A549 (cell line): ENCODE results near the gene RCCD1. TPM values are rescaled to one million over a fixed set of nuclear protein-coding genes. Genes with fewer than 3 reads are reported as not detected.

Experiments used
- ATAC-seq, 2 experiments: fragments of 200-7000 bp in 1 of 2; fragments of >200 bp in 1 of 2; cut with Nextera tagmentation in 1 of 2; cut with Tn5 transposase in 1 of 2; 3 replicates each; pipeline versions ENCODE4 v1.8.0 to v1.9.1; 2018 to 2020; ENCODE audit warnings: mild to moderate bottlenecking in 1 of 2, moderate library complexity in 1 of 2
- CTCF ChIA-PET: fragments of 300-600 bp; sonication (Branson Sonifier 250); formaldehyde crosslinking; extraction: SDS; loops from one replicate; lab custom pipeline; 2021; ENCODE audit warnings: antibody characterized with exemption, inconsistent platforms; lab: Yijun Ruan, JAX
- POLR2A ChIA-PET: fragments of 350-600 bp; formaldehyde crosslinking; extraction: SDS; loops from one replicate; lab custom pipeline; 2021; ENCODE audit warnings: antibody characterized with exemption, inconsistent platforms; lab: Yijun Ruan, JAX
- DNase-seq, 2 experiments: peaks; one replicate each; pipeline versions ENCODE4 v3.0.0 to v3.0.0-alpha.2; 2011 to 2016; ENCODE audit warnings: low read depth in 1 of 2, low spot score in 1 of 2
- FAIRE-seq: peaks from 2 replicates; lab custom pipeline; 2011; peaks lifted over from hg19 to GRCh38; lab: Jason Lieb, UNC
- H3K27ac ChIP-seq, 2 experiments: fragments of >200 bp; sonication (Bioruptor Twin); formaldehyde crosslinking; 3 replicates each; pipeline ENCODE4 v1.5.1; 2016 to 2017
- H3K4me1 ChIP-seq: fragments of >200 bp; sonication (Bioruptor Twin); formaldehyde crosslinking; 3 replicates; pipeline ENCODE4 v1.6.1; 2016
- H3K4me2 ChIP-seq: fragments of >200 bp; sonication (Bioruptor Twin); formaldehyde crosslinking; 3 replicates; pipeline ENCODE4 v1.6.1; 2016
- H3K4me3 ChIP-seq: fragments of >200 bp; sonication (Bioruptor Twin); formaldehyde crosslinking; 3 replicates; pipeline ENCODE4 v1.5.1; 2016
- H3K9me3 ChIP-seq: fragments of >200 bp; sonication (Bioruptor Twin); formaldehyde crosslinking; 3 replicates; pipeline ENCODE4 v1.6.1; 2016
- ATOH8 ChIP-seq: fragments of 250-450 bp; sonication (Bioruptor Pico); IDR thresholded peaks from 2 replicates; pipeline ENCODE4 v1.5.0; 2020; ENCODE audit warnings: low read depth, mild to moderate bottlenecking, moderate library complexity
- CEBPB ChIP-seq, 2 experiments: fragments of >200 bp in 1 of 2; sonication (Bioruptor Twin) in 1 of 2; formaldehyde crosslinking in 1 of 2; IDR thresholded peaks; 2 replicates each; pipeline ENCODE4 v1.6.1; 2012 to 2016
- CHD2 ChIP-seq: fragments of 150-350 bp; IDR thresholded peaks from 2 replicates; pipeline ENCODE4 v1.6.1; 2014; ENCODE audit warnings: low read length; ENCODE audit not compliant: partially characterized antibody
- EP300 ChIP-seq, 2 experiments: fragments of >200 bp; sonication (Bioruptor Twin); formaldehyde crosslinking; IDR thresholded peaks; 2 replicates in 1 of 2; 3 replicates in 1 of 2; pipeline ENCODE4 v1.6.1; 2016 to 2017
- ESRRA ChIP-seq: fragments of 150-350 bp; IDR thresholded peaks from 2 replicates; pipeline ENCODE4 v1.6.1; 2014; ENCODE audit warnings: mild to moderate bottlenecking, low read length, borderline replicate concordance
- FOSB ChIP-seq: fragments of 250-450 bp; sonication (Bioruptor Pico); IDR thresholded peaks from 2 replicates; pipeline ENCODE4 v1.5.0; 2020; ENCODE audit warnings: mild to moderate bottlenecking, moderate library complexity
- FOXS1 ChIP-seq: fragments of 250-450 bp; sonication (Bioruptor Pico); IDR thresholded peaks from 2 replicates; pipeline ENCODE4 v1.5.0; 2020; ENCODE audit warnings: mild to moderate bottlenecking, moderate library complexity
- HES2 ChIP-seq: fragments of >200 bp; sonication (Bioruptor Twin); formaldehyde crosslinking; IDR thresholded peaks from 2 replicates; pipeline ENCODE4 v1.6.1; 2016
- HMGXB4 ChIP-seq: fragments of 250-450 bp; sonication (Bioruptor Pico); IDR thresholded peaks from 2 replicates; pipeline ENCODE4 v1.5.0; 2021; ENCODE audit warnings: mild to moderate bottlenecking, moderate library complexity, borderline replicate concordance
- KDM5A ChIP-seq: fragments of 200-600 bp; sonication (generic); IDR thresholded peaks from 2 replicates; pipeline ENCODE4 v1.6.1; 2016; ENCODE audit warnings: antibody characterized with exemption, mild to moderate bottlenecking
- MAZ ChIP-seq: fragments of 150-350 bp; IDR thresholded peaks from 2 replicates; pipeline ENCODE4 v1.6.1; 2014; ENCODE audit warnings: antibody characterized with exemption, low read depth, low read length, borderline replicate concordance
- NPAS2 ChIP-seq: fragments of 250-450 bp; sonication (Bioruptor Pico); IDR thresholded peaks from 2 replicates; pipeline ENCODE4 v1.8.0; 2022; ENCODE audit warnings: mild to moderate bottlenecking, moderate library complexity, borderline replicate concordance
- PBX3 ChIP-seq: IDR thresholded peaks from 2 replicates; pipeline ENCODE4 v1.6.1; 2012
- POLR2AphosphoS2 ChIP-seq: conservative IDR thresholded peaks from 2 replicates; pipeline ENCODE4 v1.6.1; 2012; ENCODE audit warnings: low read length, improper control_type of control experiment, inconsistent platforms
- RAD21 ChIP-seq, 2 experiments: fragments of >200 bp in 1 of 2; sonication (Bioruptor Twin) in 1 of 2; formaldehyde crosslinking in 1 of 2; IDR thresholded peaks in 1 of 2; conservative IDR thresholded peaks in 1 of 2; 2 replicates in 1 of 2; 3 replicates in 1 of 2; pipeline ENCODE4 v1.6.1; 2012 to 2018; ENCODE audit warnings: inconsistent platforms in 1 of 2
- RCOR1 ChIP-seq: fragments of 150-350 bp; IDR thresholded peaks from 2 replicates; pipeline ENCODE4 v1.6.1; 2014; ENCODE audit warnings: antibody characterized with exemption, low read length, low read depth
- RFX5 ChIP-seq: fragments of 450-650 bp; IDR thresholded peaks from 2 replicates; pipeline ENCODE4 v1.7.1; 2014; ENCODE audit warnings: antibody characterized with exemption, mild to moderate bottlenecking, moderate library complexity
- RNF2 ChIP-seq: fragments of 200-600 bp; sonication (generic); IDR thresholded peaks from 2 replicates; pipeline ENCODE4 v1.6.1; 2016; ENCODE audit warnings: low read depth, mild to moderate bottlenecking, antibody characterized with exemption, moderate library complexity, borderline replicate concordance
- SMC3 ChIP-seq: fragments of >200 bp; sonication (Bioruptor Twin); formaldehyde crosslinking; IDR thresholded peaks from 3 replicates; pipeline ENCODE4 v1.6.1; 2018; ENCODE audit warnings: inconsistent platforms
- TP53 ChIP-seq: fragments of 250-450 bp; sonication (Bioruptor Pico); IDR thresholded peaks from 2 replicates; pipeline ENCODE4 v1.5.0; 2021; ENCODE audit warnings: mild to moderate bottlenecking, moderate library complexity
- WGBS: methylation state at CpG from one replicate; pipeline ENCODE4 v1.1.6; 2017; ENCODE audit errors: missing lambda C conversion rate; 5-methylcytosine and 5-hydroxymethylcytosine counted together
- polyA plus RNA-seq, 4 experiments: library from polyadenylated mRNA; depleted of rRNA in 3 of 4; stranded (reverse); fragments of >200 nt; fragmentation: RNase III in 1 of 4; extraction: RNeasy Plus Mini Kit Qiagen cat#74134 plus additional on column Dnase treatment in 1 of 4; gene quantifications; 2 replicates in 3 of 4; 3 replicates in 1 of 4; pipeline ENCODE4 v1.2.3, GENCODE V29; 2011 to 2017

RCCD1 gene
- polyA plus RNA-seq, 2 of the 4 experiments (the other 2 are of a cell fraction) = 25.3 to 37.2 TPM

- TF ChIP-seq RNF2 (no peak), RAD21 (conservative IDR thresholded peaks at IDR 0.05 in 1 of 2, IDR thresholded peaks at IDR 0.05 in 1 of 2) (no peak)
These were observed 13.8 kb downstream of the RCCD1 start (continued) for GRCh38 chr15:90968434-90968833.

DNA sequence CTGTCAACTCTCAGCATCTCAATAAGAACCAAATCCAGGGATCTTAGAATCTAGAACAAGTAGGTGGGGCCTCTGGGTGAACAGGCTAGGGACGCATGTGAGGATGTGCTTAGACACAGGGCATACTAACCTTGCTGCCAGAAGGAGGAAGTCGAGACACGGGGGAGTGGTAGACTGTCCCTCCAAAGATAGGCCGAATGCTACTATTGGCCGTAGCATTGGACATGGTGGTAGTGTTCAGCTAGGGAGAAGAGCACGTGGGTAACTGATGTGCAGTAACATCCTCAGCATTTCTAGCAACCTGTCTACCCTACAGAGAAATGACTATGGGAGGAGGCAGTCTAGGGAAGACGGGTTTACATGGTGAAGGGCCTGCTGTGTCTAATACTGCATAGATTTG, 15.6 kb downstream of the RCCD1 start:
- H3K4me3 ChIP-seq = no peak overlapping the region
- TF ChIP-seq ESRRA (no peak), ATOH8 (CRISPR knock-in tag) (no peak), MAZ (no peak)
- 93% methylated on average over 7 of the region's 7 CpGs for whole genome bisulfite sequencing
- CTCF ChIA-PET = interaction anchor here (1.0 to 7.6 kb wide), 4 partner anchors 11 to 86 kb away, joined by 3 to 127 read pairs (median 12); partner anchors contain the start of gene HDDC3
- no peaks in the 10 kb centered on the region for H3K9me3 ChIP-seq
- POLR2A ChIA-PET = no interaction called here
- ATAC-seq (no peak), FAIRE-seq (no peak), DNase-seq (no peak)
- H3K4me2 ChIP-seq = no peak overlapping the region
- H3K4me1 ChIP-seq = no peaks in the 10 kb centered on the region
- no peak overlapping the region for H3K27ac ChIP-seq

GRCh38 chr15:90972133-90972532, 17.4 kb downstream of the RCCD1 start:
- ChIA-PET CTCF (interaction anchor here (0.7 to 7.6 kb wide), 5 partner anchors 13 to 1126 kb away, joined by 3 to 127 read pairs (median 3); partner anchors contain the start of gene HDDC3), POLR2A (no interaction called here)
- TF ChIP-seq RFX5 (no peak), EP300 (IDR thresholded peaks at IDR 0.05) (no peak), CHD2 (no peak), FOXS1 (CRISPR knock-in tag) (no peak), RCOR1 (no peak), HMGXB4 (CRISPR knock-in tag) (no peak), FOSB (CRISPR knock-in tag) (no peak), SMC3 (no peak), PBX3 (no peak), TP53 (no peak), POLR2AphosphoS2 (no peak), HES2 (no peak), CEBPB (IDR thresholded peaks at IDR 0.05) (no peak), KDM5A (no peak), NPAS2 (CRISPR knock-in tag) (no peak)
- WGBS = 78% methylated on average over 5 of the region's 5 CpGs
- Histone ChIP-seq H3K27ac (no peak overlapping the region), H3K4me3 (no peak overlapping the region), H3K9me3 (no peaks in the 10 kb centered on the region), H3K4me2 (no peak overlapping the region), H3K4me1 (no peaks in the 10 kb centered on the region)
- ATAC-seq (no peak), DNase-seq (no peak), FAIRE-seq (no peak)
